Stimulated activated CD8-positive, alpha-beta memory T cell treated with anti-CD3 and anti-CD28 coated beads, Interleukin-4, amount 100 ng/mL, for 4 hours (primary cell): ENCODE measurements around the gene SHROOM3.

Experiments used
- DNase-seq, 2 donors: peaks; one replicate each; pipeline ENCODE4 v3.0.0-alpha.2; 2020; ENCODE audit warnings: low read depth in 2 of 2, low spot score in 1 of 2

Gene SHROOM3

DNA sequence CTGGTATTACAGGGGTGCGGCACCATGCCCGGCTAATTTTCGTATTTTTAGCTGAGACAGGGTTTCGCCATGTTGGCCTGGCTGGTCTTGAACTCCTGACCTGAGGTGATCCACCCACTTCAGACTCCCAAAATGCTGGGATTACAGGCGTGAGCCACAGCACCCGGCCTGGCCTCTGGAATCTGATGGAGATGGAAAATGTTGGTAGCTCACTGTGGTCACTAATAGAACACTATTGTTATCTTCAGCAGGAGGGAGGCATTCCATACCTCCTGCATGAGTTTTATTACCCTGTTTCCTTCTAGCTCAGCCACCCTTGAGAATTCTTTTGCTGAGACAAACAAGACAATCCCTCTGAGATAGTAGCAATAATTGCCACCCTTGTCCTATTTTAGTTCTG lies 105.0 kb downstream of the SHROOM3 start:
- no peak for DNase-seq

DNA sequence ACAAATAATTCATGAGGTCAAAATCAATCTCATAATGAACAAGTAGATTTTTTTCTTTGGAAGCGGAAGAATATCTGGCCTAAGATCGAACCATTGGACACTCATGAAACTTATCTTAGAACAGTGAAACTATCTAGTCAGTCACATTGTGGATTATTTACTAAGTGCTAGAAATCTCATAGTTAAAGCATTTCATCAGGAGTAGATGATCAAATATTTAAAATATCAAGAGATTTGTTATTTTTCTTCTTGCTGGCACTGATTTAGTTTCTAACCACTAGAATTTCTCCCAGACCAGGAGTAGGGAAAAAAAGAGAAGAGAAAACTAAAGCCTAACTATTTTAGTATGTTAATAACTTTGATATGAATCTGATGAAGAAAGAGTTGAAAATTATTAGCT lies 105.5 kb downstream of the SHROOM3 start:
- no peak for DNase-seq

- DNase-seq, result no peak
These were observed 108.3 kb downstream of the SHROOM3 start for GRCh38 chr4:76543378-76543777.

GRCh38 chr4:76544725-76545124 lies 109.7 kb downstream of the SHROOM3 start:
- no peak for DNase-seq

- DNase-seq, result no peak
These were observed 110.3 kb downstream of the SHROOM3 start for GRCh38 chr4:76545226-76545884.

DNA sequence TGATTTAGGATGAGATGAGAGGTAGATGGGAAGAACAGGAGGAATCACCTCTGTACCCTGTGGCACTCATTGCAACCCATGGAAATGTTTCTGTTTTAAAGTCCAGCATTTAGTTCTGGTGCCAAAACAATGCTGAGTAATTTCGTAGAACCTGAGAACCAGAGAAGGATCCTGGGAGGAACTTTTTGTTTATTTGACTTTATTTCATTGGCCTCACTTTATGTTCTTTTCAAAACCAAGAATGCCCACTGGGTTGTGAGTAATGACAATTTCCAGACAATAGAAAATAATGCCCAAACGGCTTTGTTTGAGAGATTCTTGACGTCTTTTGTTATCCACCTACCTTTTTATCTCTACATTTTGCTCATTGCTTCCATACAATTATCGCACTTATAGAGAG lies 111.3 kb downstream of the SHROOM3 start:
- DNase-seq, result no peak

DNA sequence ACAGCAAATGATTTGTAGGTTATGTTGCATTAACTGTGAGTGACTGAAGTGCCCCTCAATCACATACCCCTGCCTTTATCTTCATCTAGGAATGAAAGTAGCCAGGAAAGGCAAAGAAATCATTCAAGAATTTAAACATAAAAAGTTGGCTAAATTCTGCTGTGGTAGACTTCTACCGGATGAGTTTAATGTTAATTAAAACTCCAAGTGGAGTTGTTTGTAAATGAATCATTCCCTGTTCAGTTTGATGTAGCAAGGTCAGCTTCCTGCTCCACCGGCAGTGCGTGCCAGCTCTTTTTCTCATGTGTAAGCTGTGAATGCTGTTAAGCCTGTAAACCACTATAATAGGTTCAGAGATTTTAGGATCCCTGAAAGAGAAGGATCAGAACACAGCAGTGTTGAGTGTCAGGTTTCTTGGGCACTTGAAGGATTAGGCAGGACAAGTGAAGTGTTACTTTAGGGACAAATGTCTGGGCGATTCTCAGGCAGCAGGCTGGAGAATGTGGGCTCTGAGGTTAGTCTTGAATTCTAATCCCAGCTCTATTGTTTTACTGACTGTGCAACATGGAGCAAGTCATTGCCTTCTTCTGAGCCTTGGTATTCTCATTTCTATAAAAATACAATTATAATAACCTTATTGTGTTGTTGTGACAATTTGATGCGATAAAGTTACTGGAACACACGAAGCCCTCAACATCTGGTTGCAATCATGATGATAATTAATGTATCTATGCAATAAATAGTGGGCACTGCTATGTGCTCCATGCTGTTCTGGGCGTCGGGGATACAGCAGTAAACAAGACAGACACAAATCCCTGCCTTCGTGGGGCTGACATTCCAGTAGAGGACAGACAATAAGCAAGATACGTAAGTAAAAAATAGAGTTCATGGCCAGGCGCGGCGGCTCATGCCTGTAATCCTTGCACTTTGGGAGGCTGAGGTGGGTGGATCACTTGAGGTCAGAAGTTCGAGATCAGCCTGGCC lies 112.0 kb downstream of the SHROOM3 start:
- DNase-seq, result no peak

DNA sequence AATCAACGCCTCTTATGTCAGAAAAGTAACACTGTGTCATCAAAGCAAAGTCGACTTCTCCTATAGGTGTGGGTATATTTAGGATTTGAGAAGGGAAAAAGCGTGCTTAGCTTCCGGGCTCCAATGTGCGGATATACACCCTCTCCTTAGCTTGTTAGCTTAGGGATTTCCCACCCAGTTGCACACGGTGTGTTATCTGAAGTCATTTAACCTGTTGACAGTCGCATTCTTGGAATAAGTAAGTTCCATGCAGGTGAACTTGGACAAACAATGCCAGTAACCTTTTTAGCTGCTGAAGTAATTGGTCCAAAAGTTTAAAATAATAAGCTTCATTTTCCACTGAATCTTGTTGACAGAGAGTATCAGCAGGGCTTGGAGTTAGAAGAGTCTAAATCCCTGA lies 113.7 kb downstream of the SHROOM3 start:
- no peak for DNase-seq

- DNase-seq, result no peak
These were observed 114.7 kb downstream of the SHROOM3 start for GRCh38 chr4:76549765-76550164.

DNA sequence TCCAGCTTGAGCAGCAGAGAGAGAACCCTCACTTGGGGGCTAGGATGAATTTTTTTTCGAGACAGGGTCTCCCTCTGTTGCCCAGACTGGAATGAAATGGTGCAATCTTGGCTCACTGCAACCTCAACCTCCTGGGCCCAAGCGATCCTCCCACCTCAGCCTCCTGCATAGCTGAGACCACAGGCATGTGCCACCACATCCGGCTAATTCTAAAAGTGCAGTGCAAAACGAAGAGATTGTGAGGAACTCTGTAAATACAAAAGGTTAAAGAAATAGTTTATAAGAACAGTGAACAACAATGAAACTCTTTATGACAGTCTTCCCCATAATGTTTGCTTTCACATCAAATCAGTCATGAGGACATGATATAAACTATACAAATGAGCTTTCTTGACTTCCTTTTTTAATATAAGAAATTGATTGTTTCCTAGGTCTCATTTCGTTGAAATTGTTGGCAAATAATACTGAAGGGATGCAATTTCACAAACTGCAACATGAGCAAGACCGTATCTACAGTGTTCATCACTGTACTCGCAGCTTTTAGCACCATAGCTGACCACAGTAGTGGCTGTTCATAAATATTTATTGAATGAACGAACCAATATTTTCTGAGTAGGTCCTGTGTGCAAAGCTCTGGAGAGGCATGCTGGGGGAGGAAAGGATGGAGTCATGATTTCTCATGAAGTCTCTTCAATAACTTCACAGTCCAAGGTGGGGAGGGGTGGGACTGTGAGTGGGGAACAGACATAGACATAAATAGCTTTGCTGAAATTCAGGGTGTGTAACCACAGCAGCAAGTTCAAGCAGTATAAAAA lies 116.1 kb downstream of the SHROOM3 start:
- DNase-seq, result no peak

DNA sequence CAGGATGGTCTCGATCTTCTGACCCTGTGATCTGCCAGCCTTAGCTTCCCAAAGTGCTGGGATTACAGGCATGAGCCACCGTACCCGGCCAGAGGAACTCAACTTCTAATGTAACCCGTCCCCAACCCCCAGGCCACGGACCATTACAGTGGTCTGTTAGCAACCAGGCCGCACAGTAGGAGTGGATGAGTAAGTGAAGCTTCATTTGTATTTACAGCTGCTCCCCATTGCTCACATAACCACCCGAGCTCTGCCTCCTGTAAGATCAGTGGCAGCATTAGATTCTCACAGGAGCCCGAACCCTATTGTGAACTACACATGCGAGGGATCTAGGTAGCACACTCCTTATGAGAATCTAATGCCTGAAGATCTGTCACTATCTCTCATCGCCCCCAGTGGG lies 119.6 kb downstream of the SHROOM3 start:
- no peak for DNase-seq

DNA sequence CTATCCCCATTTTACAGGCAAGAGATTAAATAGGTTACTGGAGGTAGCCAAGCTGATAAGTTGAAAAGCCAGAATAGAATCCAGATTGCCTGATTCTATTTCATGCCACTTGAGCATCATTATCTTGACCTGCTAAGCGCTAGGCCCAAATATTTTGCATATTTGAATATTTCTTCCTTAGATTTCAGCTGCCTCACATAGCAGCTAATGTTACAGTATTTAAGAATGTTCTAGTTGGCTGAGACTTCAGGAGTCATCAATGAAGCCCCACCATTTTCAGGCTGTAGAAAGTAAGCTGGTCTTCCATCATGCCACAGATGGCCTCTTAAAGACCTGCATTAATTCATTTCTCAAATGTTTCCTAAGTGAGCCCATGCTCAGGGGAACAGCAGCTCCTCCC lies 121.4 kb downstream of the SHROOM3 start:
- no peak for DNase-seq

- DNase-seq, result no peak
These were observed 123.6 kb downstream of the SHROOM3 start for GRCh38 chr4:76558396-76559235.

GRCh38 chr4:76559236-76560071 lies 124.4 kb downstream of the SHROOM3 start:
- DNase-seq, result no peak

GRCh38 chr4:76562161-76562560 lies 127.1 kb downstream of the SHROOM3 start:
- DNase-seq, result no peak

GRCh38 chr4:76562836-76563453 lies 127.9 kb downstream of the SHROOM3 start:
- no peak for DNase-seq

GRCh38 chr4:76563454-76564122 lies 128.6 kb downstream of the SHROOM3 start:
- DNase-seq, result no peak

GRCh38 chr4:76564123-76564915 lies 129.3 kb downstream of the SHROOM3 start:
- DNase-seq, result no peak
